Upper lobe of left lung (tissue), 4 donors: ENCODE results near the gene UBAP1L.

Source experiments
- EP300 ChIP-seq, 4 donors: sonication (generic); formaldehyde crosslinking; IDR thresholded peaks; one replicate each; pipeline ENCODE4 v1.5.1; 2017; ENCODE audit warnings: antibody characterized with exemption in 4 of 4, control low read depth in 2 of 4
- POLR2A ChIP-seq, 4 donors: fragments of 450-650 bp; IDR thresholded peaks; one replicate each; pipeline ENCODE4 v1.5.1; 2016 to 2017; ENCODE audit warnings: antibody characterized with exemption in 4 of 4, mild to moderate bottlenecking in 2 of 4
- TF ChIP-seq, protein P1 (sequence below), 6 experiments: fragments of 450-650 bp in 4 of 6; fragments of 200-600 bp in 2 of 6; sonication (generic) in 2 of 6; IDR thresholded peaks; one replicate each; pipeline ENCODE4 v1.5.1; 2016 to 2019; ENCODE audit warnings: antibody characterized with exemption in 6 of 6

DNA sequence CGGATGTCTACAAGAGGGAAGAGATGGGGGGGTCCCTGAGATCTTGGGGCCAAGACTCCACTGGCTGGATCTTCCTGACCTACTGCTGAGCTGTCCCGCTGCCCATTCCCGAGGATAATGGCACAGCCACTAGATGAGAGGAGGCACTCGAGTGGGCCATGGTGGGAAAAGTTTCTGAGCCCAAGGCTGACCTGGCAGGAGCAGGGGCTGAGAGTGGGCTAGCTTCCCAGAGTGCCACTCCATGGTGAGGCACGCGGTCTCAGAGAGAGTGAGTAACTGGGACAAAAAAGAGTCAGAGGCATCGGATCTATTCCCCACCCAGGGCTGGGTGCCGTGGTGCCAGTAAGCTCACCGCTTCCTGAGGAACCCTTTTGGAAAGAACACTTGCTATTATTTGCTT is 58.9 kb downstream of the UBAP1L start:
- TF ChIP-seq, protein P1, sequence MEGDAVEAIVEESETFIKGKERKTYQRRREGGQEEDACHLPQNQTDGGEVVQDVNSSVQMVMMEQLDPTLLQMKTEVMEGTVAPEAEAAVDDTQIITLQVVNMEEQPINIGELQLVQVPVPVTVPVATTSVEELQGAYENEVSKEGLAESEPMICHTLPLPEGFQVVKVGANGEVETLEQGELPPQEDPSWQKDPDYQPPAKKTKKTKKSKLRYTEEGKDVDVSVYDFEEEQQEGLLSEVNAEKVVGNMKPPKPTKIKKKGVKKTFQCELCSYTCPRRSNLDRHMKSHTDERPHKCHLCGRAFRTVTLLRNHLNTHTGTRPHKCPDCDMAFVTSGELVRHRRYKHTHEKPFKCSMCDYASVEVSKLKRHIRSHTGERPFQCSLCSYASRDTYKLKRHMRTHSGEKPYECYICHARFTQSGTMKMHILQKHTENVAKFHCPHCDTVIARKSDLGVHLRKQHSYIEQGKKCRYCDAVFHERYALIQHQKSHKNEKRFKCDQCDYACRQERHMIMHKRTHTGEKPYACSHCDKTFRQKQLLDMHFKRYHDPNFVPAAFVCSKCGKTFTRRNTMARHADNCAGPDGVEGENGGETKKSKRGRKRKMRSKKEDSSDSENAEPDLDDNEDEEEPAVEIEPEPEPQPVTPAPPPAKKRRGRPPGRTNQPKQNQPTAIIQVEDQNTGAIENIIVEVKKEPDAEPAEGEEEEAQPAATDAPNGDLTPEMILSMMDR (IDR thresholded peaks at IDR 0.05), result no peak
- TF ChIP-seq POLR2A (IDR thresholded peaks at IDR 0.05) (no peak), EP300 (IDR thresholded peaks at IDR 0.05) (no peak)
